ENCODE data around the gene CACNA2D4.

The CACNA2D4 gene

DNA sequence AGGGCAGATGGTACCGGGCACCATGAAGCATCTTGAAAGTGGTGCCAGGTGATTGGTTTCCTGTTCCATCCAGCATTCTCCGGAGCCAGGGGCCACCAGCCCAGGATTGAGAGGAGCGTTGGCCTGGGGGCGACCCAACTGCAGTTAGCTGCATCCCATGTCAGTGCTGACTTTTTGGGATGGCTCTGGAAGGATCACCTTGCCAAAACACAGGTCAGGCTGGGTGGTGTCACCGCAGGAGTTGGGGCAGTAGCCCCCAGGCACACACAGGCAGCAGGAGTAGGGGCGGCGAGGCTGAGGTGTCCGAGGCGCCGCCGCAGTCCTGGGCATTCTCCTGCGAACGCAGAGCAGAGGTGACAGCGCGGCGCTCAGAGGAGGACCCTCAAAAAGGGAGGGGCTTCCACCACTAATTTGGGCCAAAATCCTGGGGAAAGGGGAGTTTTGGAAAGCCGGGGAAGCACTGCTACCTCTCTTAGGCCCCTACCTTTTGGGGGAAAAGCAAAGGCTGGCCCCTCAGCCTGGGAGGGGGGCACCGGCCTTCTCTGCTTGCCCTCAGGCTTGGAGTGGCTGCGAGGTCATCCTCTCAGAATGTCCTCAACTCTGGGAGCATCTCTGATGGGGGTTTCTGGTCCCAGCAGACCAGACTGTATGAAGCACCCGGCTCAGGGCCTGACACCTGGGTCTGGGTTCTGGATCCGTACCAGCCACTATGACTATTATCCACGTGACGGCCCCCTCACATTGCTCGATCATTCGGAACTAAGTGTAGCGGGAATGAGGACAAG is 124.8 kb downstream of the CACNA2D4 start:
- TF ChIP-seq, protein P1, sequence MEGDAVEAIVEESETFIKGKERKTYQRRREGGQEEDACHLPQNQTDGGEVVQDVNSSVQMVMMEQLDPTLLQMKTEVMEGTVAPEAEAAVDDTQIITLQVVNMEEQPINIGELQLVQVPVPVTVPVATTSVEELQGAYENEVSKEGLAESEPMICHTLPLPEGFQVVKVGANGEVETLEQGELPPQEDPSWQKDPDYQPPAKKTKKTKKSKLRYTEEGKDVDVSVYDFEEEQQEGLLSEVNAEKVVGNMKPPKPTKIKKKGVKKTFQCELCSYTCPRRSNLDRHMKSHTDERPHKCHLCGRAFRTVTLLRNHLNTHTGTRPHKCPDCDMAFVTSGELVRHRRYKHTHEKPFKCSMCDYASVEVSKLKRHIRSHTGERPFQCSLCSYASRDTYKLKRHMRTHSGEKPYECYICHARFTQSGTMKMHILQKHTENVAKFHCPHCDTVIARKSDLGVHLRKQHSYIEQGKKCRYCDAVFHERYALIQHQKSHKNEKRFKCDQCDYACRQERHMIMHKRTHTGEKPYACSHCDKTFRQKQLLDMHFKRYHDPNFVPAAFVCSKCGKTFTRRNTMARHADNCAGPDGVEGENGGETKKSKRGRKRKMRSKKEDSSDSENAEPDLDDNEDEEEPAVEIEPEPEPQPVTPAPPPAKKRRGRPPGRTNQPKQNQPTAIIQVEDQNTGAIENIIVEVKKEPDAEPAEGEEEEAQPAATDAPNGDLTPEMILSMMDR (conservative IDR thresholded peaks at IDR 0.05): no peak
- no peak for TF ChIP-seq ZFX (IDR thresholded peaks at IDR 0.05)

DNA sequence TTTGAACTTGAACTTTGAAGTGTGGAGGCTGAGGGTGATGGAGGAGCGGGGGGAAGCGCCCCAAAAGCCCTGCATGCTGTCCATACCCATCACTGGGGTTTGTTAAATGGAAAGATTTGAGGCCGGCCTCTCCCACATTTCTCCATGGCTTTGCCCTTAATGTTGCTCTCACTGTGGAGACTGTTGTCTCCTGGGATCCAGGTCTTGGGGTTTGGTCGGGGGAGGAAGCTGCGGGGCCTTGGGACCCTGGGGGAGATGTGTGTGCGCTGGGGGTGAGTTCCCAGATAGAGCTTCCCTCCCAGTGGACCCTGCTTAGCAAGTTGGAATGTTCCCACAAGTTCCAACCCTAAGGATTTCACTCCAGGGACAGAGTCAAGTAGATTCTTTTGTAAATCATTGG is 126.0 kb downstream of the CACNA2D4 start:
- TF ChIP-seq, protein P1 (conservative IDR thresholded peaks at IDR 0.05): no peak
- no peak for TF ChIP-seq ZFX (IDR thresholded peaks at IDR 0.05)
- H3K27ac ChIP-seq: no peak overlapping the region

More for the DNA sequence above, 124.8 kb downstream of the CACNA2D4 start:
- H3K27ac ChIP-seq: no peak overlapping the region

DNA sequence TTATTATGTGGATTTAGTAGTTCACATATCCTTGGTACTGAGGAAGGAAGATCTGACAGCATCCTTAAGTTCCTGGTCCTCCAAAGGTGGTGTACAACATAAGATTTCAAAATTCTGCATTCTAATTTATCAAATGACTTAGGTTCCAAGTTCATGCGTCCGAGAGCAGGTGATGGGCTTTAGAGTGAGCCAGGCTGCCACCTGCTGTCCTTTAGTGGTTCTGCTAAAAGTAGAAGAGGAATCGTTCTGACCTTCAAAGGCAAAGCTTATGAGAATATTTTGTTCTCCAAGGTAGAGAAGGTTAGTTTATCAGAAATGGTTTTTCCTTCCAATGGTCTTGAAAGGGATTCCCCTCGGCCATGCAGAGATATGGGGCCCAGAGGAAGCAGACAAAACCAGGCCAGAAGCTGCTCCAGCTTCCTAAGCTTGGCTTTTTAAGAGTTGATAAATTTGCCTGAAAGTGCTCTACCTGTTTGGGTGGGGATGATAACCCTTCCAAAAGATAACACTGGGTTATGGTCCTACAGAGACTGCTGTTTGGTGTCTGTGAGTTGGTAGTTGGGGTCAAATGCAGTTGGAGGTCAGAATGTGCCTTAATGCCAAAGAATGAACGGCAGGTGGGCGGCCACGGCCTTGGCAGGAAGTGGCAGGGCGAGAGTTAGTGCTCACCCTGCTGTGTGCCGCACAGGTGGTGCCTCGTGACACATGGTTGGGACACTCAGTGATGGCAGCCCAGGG is 127.2 kb downstream of the CACNA2D4 start:
- TF ChIP-seq ZFX (IDR thresholded peaks at IDR 0.05): no peak
- TF ChIP-seq, protein P1 (conservative IDR thresholded peaks at IDR 0.05): peak; percentile 87

DNA sequence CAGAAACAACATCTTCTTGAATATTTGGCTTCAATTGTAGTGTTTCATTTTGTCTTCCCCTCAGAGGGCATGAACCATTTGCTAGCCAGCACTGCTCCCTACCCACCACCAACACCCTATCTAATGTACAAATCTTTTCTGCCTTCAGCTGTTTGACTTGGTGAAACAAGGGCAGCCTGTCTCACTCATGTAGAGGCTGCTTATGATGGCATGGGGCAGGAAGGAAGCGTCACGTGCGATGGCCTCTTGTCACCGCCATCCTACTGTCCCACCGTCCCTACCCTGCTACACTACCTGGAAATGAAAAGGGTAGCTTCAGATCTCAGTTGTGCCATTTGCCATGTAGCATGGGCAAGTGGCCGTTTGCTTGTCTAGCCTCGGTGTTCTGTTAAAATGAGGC is 128.0 kb downstream of the CACNA2D4 start:
- no peak overlapping the region for H3K27ac ChIP-seq
- TF ChIP-seq, protein P1 (conservative IDR thresholded peaks at IDR 0.05): no peak
- TF ChIP-seq ZFX (IDR thresholded peaks at IDR 0.05): no peak

More for the DNA sequence above, 127.2 kb downstream of the CACNA2D4 start:
- no peak overlapping the region for H3K27ac ChIP-seq

DNA sequence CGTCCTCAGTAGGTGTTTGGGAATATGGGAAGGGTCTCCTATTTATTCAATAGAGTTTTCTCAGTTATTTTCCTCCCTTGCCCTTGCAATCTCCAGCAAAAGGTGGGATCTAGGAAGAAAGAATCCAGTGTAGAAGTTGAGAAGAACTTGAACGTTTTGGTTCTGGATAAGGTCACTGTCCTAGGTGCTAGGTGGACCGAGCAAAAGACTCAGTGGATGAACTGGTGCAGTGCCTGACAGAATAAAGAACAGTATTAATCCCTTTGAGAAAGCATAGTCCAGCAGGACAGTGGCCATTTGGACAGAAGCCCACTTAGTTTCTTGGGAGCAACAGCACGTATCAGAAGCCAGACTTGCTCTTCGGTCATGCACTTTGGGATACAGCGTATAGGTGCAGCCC is 130.7 kb downstream of the CACNA2D4 start:
- no peak for TF ChIP-seq ZFX (IDR thresholded peaks at IDR 0.05)
- TF ChIP-seq, protein P1 (conservative IDR thresholded peaks at IDR 0.05): no peak
- H3K27ac ChIP-seq: no peak overlapping the region

DNA sequence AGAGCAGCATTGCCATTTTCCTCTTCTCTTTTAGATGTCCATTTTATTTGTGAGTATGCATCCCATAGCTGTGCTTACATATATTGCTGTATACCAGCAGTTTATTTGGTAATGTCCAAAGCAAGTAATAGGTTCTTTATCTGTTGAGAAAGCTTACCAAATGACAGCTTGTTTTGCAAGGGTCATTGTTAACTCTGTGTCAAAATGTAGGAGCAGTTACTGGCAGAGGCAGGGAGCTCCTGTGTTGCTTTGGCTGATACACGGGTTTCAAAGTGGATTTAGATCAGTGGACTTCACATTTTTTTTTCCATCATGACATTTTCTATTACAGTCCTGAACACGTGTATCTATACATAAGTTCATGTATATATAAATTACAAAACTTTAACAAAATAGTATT is 136.2 kb downstream of the CACNA2D4 start:
- H3K27ac ChIP-seq: no peak overlapping the region
- no peak for TF ChIP-seq ZFX (IDR thresholded peaks at IDR 0.05)
- TF ChIP-seq, protein P1 (conservative IDR thresholded peaks at IDR 0.05): no peak

DNA sequence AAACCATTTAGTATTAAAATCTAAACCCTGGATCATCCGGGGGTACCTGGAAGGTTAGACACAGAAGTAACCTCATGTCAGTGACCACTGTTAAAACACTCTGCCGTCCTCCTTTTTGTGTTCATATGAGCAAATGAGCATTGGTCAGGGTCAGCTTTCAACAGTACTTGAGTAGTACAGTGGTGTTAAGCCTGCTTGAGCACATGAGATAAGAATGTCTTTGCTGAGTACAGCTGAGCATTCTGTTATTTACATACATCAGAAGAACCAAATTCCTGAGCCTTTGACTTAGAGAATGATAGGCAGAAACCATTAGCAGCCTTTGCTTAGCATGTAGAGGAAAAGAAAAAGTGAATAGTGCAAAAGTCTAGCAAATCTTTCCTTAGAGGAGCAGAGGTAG is 136.7 kb downstream of the CACNA2D4 start:
- TF ChIP-seq, protein P1 (conservative IDR thresholded peaks at IDR 0.05): no peak
- no peak for TF ChIP-seq ZFX (IDR thresholded peaks at IDR 0.05)
- no peak overlapping the region for H3K27ac ChIP-seq
